Body of pancreas (tissue), 4 donors: ENCODE measurements around the gene PLEKHG5.

Source experiments
- POLR2A ChIP-seq, 3 donors: fragments of 450-650 bp; IDR thresholded peaks; one replicate each; pipeline ENCODE4 v1.6.1; 2016; ENCODE audit warnings: antibody characterized with exemption in 3 of 3, mild to moderate bottlenecking in 2 of 3
- TF ChIP-seq, protein P1 (sequence below), 7 experiments: fragments of 450-650 bp in 4 of 7; fragments of 200-600 bp in 3 of 7; sonication (generic) in 3 of 7; IDR thresholded peaks; one replicate each; pipeline ENCODE4 v1.5.1; 2016 to 2019; ENCODE audit warnings: antibody characterized with exemption in 7 of 7

DNA sequence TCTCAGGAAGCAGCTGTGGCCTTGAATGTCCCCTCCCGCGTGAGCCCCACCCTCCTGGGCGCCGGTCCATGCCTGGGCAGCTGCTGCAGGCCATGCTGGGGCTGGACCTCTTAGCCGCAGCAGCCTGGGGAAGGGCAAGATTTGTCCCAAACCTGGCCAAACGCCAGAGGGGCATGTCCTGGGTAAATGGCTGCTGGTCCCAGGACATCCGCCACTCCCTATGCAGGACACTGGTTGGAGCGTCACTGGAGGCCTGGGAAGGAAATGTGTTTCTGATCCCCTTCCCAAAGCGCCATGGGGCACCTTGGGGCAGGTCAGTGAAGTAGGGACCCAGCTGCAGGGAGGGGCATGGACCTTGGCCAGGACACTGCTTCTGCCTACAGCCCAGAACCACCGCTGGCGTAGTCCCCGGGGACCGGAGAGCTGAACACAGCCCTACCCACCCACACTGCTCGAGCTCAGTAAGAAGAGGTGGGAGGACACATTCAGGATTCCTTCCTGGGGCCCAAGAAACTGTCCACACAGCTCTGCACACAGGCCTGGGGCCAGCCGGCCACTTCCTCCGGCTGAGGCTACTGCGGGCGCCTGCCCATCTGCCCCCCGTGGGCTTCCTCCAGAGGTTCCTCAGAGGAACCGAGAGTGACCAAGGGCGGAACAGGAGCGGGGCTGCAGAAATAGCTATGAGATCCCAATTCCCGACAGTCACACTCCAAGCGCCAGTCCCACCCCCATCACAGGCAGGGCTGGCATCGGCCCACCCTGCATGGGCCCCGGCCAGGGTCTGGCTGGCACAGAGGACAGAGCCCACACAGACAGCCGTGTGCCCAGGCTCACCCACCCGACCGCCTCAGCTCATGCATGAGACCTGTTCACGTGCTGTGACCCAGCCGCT, 10.8 kb upstream of the PLEKHG5 start:
- TF ChIP-seq, protein P1, sequence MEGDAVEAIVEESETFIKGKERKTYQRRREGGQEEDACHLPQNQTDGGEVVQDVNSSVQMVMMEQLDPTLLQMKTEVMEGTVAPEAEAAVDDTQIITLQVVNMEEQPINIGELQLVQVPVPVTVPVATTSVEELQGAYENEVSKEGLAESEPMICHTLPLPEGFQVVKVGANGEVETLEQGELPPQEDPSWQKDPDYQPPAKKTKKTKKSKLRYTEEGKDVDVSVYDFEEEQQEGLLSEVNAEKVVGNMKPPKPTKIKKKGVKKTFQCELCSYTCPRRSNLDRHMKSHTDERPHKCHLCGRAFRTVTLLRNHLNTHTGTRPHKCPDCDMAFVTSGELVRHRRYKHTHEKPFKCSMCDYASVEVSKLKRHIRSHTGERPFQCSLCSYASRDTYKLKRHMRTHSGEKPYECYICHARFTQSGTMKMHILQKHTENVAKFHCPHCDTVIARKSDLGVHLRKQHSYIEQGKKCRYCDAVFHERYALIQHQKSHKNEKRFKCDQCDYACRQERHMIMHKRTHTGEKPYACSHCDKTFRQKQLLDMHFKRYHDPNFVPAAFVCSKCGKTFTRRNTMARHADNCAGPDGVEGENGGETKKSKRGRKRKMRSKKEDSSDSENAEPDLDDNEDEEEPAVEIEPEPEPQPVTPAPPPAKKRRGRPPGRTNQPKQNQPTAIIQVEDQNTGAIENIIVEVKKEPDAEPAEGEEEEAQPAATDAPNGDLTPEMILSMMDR (IDR thresholded peaks at IDR 0.05) = no peak
- no peak for TF ChIP-seq POLR2A (IDR thresholded peaks at IDR 0.05)
